HepG2 (cell line): ENCODE measurements around the gene SCARF1. TPM values are rescaled to one million over a fixed set of nuclear protein-coding genes. Genes with fewer than 3 reads are reported as not detected.

Experiments
- GABPB1 ChIP-seq: IDR thresholded peaks from 2 replicates; pipeline ENCODE4 v1.6.1; 2016; ENCODE audit warnings: mild to moderate bottlenecking, missing genetic modification reagents, moderate library complexity, missing compliant biosample characterization
- HDAC1 ChIP-seq: sonication (generic); formaldehyde crosslinking; IDR thresholded peaks from 2 replicates; pipeline ENCODE4 v1.5.1; 2020; ENCODE audit warnings: mild to moderate bottlenecking, missing genetic modification reagents
- ONECUT2 ChIP-seq: sonication (generic); formaldehyde crosslinking; IDR thresholded peaks from 2 replicates; pipeline ENCODE4 v1.4.0; 2020; ENCODE audit warnings: missing genetic modification reagents
- PRPF4 ChIP-seq: fragments of 200-400 bp; formaldehyde crosslinking; IDR thresholded peaks from 2 replicates; pipeline ENCODE4 v1.6.1; 2016; ENCODE audit warnings: low read length, low read depth; ENCODE audit not compliant: poor library complexity, severe bottlenecking
- RAD21 ChIP-seq: fragments of 450-650 bp; formaldehyde crosslinking; IDR thresholded peaks from 2 replicates; pipeline ENCODE4 v1.5.0; 2020; ENCODE audit warnings: mild to moderate bottlenecking
- ZMYM3 ChIP-seq: sonication (generic); formaldehyde crosslinking; IDR thresholded peaks from 2 replicates; pipeline ENCODE4 v1.5.1; 2020; ENCODE audit warnings: mild to moderate bottlenecking, missing genetic modification reagents
- ZNF205 ChIP-seq: IDR thresholded peaks from 2 replicates; pipeline ENCODE4 v1.6.1; 2018; ENCODE audit warnings: missing biosample characterization, missing genetic modification reagents
- ZNF280D ChIP-seq: sonication (generic); formaldehyde crosslinking; IDR thresholded peaks from 2 replicates; pipeline ENCODE4 v1.5.1; 2020; ENCODE audit warnings: mild to moderate bottlenecking, missing genetic modification reagents
- ZNF333 ChIP-seq: sonication (generic); formaldehyde crosslinking; IDR thresholded peaks from 2 replicates; pipeline ENCODE4 v1.4.0; 2020; ENCODE audit warnings: mild to moderate bottlenecking, missing genetic modification reagents, borderline replicate concordance
- ZNF7 ChIP-seq: IDR thresholded peaks from 2 replicates; pipeline ENCODE4 v1.6.1; 2016; ENCODE audit warnings: missing biosample characterization, missing genetic modification reagents
- ZNF749 ChIP-seq: sonication (generic); formaldehyde crosslinking; IDR thresholded peaks from 2 replicates; pipeline ENCODE4 v1.8.0; 2022; ENCODE audit warnings: mild to moderate bottlenecking, missing genetic modification reagents, moderate library complexity, borderline replicate concordance
- ZNF879 ChIP-seq: sonication (generic); formaldehyde crosslinking; IDR thresholded peaks from 2 replicates; pipeline ENCODE4 v1.8.1; 2023; ENCODE audit warnings: missing genetic modification reagents
- polyA plus RNA-seq, 8 experiments: library from polyadenylated mRNA; depleted of rRNA in 3 of 8; stranded (reverse) in 7 of 8; unstranded in 1 of 8; fragments of >200 nt; fragmentation: Illumina TruSeq in 4 of 8; extraction: Trizol in 4 of 8; gene quantifications; 2 replicates each; pipeline versions ENCODE4 v1.2.1 to v1.2.3, GENCODE V29; 2011 to 2016; ENCODE audit warnings: low read depth in 4 of 8, missing spikeins in 1 of 8, mixed read lengths in 1 of 8; ENCODE audit not compliant: insufficient read depth in 1 of 8
- total RNA-seq, 5 experiments: library from RNA; depleted of rRNA; stranded (reverse); fragments of >200 nt; fragmentation: Illumina TruSeq; extraction: Trizol; gene quantifications; 2 replicates each; pipeline ENCODE4 v1.2.3, GENCODE V29; 2016; ENCODE audit warnings: low read depth in 1 of 5
- TF ChIP-seq, protein P1 (sequence below): sonication (generic); formaldehyde crosslinking; conservative IDR thresholded peaks from 2 replicates; pipeline ENCODE4 v1.8.0; 2022; ENCODE audit warnings: mild to moderate bottlenecking, moderate library complexity, missing genetic modification reagents
- TF ChIP-seq, protein P2 (sequence below): sonication (generic); formaldehyde crosslinking; IDR thresholded peaks from 2 replicates; pipeline ENCODE4 v1.9.0; 2022; ENCODE audit warnings: low read depth, missing genetic modification reagents
- TF ChIP-seq, protein P3 (sequence below): sonication (generic); formaldehyde crosslinking; IDR thresholded peaks from 2 replicates; pipeline ENCODE4 v1.9.0; 2022; ENCODE audit warnings: missing genetic modification reagents, mild to moderate bottlenecking, borderline replicate concordance
- TF ChIP-seq, protein P4 (sequence below): sonication (generic); formaldehyde crosslinking; IDR thresholded peaks from 2 replicates; pipeline ENCODE4 v1.4.0; 2020; ENCODE audit warnings: missing genetic modification reagents

SCARF1 gene
- total and polyA plus RNA-seq, 2 of the 13 experiments (the other 11 are each of a cell fraction or from before 2014, with no cell fraction given), result 0.24 to 0.71 TPM

DNA sequence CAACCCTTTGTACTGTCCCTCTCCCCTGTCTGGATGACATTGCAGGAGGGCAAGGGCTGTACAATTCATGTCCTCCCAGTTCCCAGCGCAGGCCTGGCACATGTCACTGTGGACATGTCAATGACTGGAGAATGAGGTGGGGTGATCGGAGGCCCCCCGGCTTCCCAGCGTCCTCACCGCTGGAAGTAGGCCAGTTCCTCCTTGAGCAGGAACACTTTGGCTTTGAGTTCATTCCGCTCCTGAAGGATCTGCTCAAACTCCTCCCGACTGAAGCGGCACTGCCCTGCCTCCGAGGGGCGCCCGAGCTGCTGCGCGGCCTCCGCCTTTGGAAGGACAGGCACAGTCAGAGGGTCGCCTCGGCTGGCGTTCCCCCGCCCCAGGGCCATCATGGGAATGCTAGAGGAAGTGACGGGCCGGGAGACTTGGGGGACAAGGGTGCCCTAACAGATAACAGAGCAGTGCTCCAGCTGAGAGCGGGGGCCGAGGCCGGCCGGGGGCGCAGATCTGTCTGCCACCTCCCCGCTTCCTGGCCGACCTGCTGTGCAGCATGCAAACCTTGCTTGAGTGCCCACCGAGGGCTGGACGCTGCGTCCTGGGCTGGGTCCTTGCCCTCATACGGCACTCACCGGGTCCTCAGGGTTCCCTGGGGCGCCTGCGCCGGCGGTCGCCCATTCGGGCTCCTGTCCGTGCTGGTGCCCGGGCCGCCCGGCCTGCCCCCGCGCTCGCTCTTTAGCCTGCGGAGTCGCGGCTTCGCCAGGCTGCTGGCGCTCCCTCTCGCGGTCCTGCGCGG, 2.8 kb upstream of the SCARF1 start (continued):
- TF ChIP-seq, protein P1, sequence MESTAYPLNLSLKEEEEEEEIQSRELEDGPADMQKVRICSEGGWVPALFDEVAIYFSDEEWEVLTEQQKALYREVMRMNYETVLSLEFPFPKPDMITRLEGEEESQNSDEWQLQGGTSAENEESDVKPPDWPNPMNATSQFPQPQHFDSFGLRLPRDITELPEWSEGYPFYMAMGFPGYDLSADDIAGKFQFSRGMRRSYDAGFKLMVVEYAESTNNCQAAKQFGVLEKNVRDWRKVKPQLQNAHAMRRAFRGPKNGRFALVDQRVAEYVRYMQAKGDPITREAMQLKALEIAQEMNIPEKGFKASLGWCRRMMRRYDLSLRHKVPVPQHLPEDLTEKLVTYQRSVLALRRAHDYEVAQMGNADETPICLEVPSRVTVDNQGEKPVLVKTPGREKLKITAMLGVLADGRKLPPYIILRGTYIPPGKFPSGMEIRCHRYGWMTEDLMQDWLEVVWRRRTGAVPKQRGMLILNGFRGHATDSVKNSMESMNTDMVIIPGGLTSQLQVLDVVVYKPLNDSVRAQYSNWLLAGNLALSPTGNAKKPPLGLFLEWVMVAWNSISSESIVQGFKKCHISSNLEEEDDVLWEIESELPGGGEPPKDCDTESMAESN, result no peak; the same call in 1 of the 2 replicates
- TF ChIP-seq ZNF7 (CRISPR knock-in tag) (peak; percentile 52; the same call in 1 of the 2 replicates), ZNF205 (CRISPR knock-in tag) (0 out of 2 replicates have a peak, but pooled peaks have one; percentile 37), ONECUT2 (CRISPR knock-in tag) (no peak), HDAC1 (CRISPR knock-in tag) (peak; percentile 73), ZNF333 (no peak), ZNF749 (CRISPR knock-in tag) (no peak), GABPB1 (CRISPR knock-in tag) (0 out of 2 replicates have a peak, but pooled peaks have one; percentile 56), ZMYM3 (CRISPR knock-in tag) (0 out of 2 replicates have a peak, but pooled peaks have one; percentile 17), RAD21 (peak; percentile 84), PRPF4 (no peak), ZNF879 (CRISPR knock-in tag) (no peak), ZNF280D (CRISPR knock-in tag) (no peak)
- TF ChIP-seq, protein P2, sequence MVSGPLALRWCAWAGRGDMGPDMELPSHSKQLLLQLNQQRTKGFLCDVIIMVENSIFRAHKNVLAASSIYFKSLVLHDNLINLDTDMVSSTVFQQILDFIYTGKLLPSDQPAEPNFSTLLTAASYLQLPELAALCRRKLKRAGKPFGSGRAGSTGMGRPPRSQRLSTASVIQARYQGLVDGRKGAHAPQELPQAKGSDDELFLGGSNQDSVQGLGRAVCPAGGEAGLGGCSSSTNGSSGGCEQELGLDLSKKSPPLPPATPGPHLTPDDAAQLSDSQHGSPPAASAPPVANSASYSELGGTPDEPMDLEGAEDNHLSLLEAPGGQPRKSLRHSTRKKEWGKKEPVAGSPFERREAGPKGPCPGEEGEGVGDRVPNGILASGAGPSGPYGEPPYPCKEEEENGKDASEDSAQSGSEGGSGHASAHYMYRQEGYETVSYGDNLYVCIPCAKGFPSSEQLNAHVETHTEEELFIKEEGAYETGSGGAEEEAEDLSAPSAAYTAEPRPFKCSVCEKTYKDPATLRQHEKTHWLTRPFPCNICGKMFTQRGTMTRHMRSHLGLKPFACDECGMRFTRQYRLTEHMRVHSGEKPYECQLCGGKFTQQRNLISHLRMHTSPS (CRISPR knock-in tag), result peak; percentile 33; the same call in 1 of the 2 replicates
- TF ChIP-seq, protein P3, sequence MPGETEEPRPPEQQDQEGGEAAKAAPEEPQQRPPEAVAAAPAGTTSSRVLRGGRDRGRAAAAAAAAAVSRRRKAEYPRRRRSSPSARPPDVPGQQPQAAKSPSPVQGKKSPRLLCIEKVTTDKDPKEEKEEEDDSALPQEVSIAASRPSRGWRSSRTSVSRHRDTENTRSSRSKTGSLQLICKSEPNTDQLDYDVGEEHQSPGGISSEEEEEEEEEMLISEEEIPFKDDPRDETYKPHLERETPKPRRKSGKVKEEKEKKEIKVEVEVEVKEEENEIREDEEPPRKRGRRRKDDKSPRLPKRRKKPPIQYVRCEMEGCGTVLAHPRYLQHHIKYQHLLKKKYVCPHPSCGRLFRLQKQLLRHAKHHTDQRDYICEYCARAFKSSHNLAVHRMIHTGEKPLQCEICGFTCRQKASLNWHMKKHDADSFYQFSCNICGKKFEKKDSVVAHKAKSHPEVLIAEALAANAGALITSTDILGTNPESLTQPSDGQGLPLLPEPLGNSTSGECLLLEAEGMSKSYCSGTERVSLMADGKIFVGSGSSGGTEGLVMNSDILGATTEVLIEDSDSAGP (CRISPR knock-in tag), result peak; percentile 54; the same call in 1 of the 2 replicates
- TF ChIP-seq, protein P4, sequence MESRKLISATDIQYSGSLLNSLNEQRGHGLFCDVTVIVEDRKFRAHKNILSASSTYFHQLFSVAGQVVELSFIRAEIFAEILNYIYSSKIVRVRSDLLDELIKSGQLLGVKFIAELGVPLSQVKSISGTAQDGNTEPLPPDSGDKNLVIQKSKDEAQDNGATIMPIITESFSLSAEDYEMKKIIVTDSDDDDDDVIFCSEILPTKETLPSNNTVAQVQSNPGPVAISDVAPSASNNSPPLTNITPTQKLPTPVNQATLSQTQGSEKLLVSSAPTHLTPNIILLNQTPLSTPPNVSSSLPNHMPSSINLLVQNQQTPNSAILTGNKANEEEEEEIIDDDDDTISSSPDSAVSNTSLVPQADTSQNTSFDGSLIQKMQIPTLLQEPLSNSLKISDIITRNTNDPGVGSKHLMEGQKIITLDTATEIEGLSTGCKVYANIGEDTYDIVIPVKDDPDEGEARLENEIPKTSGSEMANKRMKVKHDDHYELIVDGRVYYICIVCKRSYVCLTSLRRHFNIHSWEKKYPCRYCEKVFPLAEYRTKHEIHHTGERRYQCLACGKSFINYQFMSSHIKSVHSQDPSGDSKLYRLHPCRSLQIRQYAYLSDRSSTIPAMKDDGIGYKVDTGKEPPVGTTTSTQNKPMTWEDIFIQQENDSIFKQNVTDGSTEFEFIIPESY (CRISPR knock-in tag), result peak; percentile 53; the same call in 1 of the 2 replicates
